Medulla oblongata (tissue), 1 donor: ENCODE results near the gene VSX1.

Experiments used
- DNase-seq: peaks from one replicate; pipeline ENCODE4 v3.0.0-alpha.2; 2015; ENCODE audit errors: extremely low spot score

Gene VSX1

DNA sequence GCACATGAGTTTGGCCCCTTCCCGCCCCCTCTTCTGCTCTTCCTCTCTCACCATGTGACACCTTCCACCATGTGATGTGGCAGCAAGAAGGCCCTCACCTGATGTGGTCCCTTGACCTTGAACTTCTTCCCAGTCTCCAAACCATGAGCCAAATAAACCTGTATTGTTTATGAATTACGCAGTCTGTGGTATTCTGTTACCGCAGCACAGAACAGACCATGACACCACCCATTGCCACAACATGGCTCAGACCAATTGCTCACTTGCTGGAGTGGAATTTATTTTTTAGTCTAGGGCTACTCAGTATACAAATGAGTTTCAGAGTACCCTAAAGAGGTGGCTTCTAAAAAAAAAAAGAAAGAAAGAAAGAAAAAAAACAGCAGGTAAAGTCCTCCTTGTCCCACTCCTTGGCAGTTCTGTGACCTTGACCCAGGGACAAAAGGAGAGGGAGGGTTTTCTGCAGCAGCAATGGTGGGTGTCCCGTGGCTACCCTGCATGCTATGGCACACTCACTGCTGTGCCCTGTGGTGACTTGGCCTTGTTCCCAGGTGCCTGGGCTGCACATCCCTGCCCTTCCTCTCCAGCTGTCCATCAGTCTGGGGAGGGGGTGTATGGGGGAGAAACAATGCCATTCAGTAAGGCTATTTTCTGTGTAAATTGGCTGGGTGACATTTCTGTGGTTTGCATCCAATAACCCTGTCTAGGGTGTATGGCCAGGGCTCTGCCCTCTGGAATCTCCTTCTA lies 5.4 kb upstream of the VSX1 start:
- no peak for DNase-seq

DNA sequence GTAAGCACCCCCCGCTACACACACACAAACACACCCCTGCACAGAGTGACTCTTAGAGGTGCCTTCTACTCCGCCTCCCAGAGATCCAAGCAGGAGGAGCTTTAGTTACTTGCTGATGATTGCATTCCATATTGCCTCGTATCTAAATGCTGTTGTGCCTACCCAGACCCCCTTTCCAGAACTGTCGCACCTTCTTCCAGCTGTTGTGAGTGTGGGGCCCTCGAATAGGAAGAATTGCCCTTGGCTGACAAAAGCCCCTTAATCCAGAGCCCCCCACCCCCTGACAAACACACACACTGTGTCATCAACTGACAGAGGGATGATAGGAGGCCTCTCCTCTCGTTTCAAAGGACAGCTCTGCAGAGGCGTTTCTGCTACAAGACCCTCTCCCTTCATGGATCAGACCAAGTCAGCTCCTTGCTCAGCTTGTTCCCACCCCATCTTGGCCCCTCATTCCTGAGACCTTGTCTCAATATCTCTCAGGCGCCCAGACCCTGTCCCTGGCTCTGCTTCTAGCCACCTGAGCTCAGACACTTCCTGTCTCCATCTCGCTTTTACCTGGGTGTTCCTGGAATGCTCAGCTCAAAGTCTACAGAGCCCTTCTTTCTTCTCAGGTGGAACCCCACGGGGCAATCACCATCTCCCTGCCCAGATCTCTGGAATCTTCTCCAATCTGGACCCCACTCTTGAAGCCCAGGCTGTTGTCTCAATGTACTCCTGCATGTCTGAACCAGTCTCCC lies 4.0 kb upstream of the VSX1 start:
- no peak for DNase-seq

DNA sequence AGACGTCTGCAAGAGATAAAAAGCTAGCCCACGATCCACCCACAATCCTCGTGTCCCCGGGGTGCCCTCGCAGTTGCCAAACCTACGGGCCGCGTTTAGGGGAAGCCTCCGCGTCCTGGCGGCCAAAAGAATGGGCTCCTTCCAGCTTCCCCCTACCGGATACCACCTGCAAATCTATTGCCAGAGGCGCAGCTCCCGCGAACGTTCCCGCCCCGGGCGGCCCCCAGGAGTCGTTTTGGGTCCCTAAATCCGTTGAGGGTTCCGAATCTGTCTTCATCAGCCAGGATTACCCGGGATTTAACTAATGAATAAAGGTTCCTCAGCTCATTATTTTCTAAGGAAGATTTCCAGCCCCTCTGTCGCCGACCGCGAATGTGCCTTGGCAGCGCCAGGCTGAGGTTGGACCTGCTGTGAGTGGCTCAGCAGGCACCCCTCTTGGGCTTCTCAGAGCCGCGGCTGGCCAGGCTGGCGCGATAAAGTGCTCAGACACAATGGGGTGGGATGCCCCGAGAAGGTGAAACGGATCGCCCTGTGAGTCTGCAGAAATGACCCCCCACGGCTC lies 2.8 kb upstream of the VSX1 start:
- no peak for DNase-seq

DNA sequence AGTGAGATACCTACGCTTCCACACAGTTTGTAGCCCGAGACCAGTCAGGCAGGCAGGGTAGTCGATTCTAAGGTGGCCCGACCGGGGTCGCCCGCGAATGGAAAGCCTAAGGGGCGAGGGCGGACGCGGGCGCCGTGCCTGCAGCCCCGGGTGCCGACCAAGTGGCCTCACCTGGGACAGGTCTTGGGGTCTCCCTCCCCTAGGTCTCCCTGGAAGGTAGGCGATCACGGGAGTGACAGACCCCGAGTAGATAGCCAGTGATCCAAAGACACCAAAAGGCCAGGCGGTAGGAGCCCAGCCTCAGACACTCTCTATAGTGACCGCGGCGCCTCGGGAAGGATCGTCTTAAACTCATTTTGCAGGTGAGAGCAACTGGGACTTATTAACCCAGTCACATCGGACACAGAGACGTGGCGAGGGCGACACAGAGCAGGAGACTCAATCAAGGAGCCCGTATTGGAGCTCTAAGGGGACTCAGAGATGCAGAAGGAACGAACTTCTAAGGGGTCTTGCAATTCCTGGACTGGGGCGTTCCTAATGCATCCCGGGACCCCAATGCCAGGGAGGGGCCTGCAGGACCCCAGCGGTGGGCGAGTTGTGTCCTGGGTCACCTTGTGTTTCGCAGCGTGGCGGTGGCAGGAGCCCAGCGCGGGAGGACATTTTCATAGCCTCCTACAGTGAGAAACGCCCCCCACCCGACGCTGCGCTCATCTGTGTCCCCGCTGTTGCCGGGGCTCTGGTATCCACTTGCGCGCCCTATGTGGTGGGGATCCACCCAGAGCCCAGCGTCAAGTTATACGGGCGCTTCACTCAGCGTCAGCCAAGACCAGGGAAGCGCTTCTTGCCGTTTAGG lies 2.1 kb upstream of the VSX1 start:
- no peak for DNase-seq

DNA sequence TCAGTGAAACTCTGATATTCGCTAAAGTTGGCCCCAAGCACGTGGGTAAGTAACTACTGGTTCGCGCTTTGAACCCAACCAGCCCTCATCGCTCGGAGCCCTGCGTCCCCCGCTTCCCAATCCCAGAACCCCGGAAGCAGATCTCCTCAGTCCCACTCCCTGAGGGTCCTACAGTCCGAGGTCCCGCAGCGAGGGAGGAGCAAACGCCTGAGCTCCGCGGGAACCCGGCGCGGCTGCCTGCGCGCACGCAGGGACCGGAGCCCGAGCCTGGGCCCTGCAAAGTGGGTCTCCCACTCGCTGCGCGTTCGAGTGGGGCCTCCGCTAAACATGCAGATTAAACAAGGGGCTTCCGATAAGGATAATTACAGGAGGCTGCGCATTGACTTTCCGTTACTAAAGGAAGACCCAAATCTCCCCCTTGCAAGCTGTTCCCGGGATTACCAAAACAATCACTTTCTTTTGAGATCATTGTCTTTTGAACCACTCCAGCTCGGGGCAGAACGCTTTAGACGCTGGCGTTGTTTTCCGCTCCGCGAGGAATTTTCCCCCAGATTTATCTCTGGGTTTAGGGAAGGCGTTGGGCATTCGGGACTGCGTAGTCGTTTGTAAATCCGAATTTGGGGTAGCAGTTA lies 1.3 kb upstream of the VSX1 start:
- no peak for DNase-seq

DNA sequence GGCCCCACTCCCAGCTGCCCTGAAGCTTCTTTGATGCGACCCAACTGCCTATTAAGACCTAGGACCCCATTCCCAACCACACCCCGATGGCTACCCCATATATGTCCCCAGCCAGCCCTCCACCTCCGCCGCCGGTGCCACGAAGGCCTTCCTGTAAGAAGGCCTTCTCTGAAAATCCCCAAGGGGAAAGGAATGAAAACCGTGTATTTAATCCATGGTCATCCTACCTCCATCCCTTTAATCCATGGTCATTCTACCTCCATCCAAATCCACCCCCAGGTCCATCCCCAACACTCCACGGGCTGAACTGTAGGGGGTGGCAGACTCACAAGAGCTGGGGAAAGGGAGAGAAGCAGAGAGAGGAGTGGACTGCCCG lies 545 bp upstream of the VSX1 start:
- no peak for DNase-seq

DNA sequence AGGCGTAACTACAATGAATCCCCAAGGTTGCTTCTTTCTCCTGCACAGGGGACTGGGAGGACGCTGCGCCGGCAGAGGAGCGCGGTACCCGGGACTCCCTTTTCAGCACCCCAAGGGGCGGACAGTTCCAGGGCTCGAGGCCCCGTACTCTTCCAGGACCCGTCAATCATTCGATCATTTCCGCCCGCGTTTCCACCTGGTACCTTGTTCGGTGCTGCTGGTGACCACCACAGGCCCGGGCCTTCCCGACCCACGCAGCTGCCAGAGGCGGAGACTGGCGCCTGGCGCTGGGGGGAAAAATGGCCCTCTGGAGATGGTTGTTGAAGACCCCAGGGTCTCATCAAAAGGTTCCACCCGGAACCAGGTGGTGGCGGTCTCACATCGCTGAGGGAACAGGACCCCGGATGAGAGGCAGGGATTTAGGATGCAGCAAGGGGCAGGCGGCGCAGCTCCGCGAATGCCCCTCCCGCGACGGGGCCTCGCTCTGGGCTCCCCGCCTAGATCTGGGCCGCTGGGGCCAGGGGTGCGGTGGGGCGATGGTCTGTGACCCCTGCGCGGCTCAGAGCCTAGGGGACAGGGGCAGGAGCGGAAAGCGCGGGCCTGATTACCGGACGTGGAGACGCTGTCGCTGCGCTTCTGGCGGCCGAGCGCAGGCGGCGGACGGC lies 744 bp downstream of the VSX1 start:
- no peak for DNase-seq

DNA sequence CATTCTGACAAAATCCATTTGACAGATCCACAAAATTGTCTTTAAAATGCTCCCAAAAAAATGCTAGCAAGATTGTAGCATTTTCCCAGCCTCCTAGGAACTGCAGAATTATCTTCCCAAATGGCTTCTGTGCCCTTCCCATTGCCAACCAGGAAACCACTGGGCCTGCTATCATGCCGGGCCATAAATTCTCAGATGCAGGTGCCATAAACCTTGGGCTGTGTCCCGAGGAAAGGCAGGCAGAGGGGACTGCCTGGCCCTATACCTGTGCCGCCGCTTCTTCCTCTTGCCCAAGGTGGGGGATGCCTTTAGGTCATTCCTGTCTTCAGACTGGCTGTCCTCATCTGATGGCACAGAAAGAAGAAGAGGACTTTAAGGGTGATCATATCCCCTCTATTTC lies 2.8 kb downstream of the VSX1 start:
- no peak for DNase-seq

DNA sequence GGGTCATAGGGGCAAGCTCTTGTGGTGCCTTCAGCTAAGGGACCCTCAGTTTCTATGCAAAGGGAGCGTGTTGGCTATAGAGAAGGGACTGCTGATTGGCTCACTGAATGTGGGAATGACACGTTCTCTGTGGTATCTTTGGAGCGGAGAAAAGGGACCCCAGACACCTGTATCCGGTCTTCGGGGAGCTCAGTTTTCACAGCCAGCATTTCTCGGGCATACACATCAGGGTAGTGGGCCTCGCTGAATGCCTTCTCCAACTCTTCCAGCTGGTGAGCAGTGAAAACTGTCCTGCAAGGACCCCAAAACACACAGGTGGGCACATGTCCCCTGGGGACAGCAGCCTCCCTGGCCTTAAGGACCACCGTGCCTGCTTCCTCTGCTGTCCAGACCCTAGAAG lies 3.3 kb downstream of the VSX1 start:
- DNase-seq = no peak

DNA sequence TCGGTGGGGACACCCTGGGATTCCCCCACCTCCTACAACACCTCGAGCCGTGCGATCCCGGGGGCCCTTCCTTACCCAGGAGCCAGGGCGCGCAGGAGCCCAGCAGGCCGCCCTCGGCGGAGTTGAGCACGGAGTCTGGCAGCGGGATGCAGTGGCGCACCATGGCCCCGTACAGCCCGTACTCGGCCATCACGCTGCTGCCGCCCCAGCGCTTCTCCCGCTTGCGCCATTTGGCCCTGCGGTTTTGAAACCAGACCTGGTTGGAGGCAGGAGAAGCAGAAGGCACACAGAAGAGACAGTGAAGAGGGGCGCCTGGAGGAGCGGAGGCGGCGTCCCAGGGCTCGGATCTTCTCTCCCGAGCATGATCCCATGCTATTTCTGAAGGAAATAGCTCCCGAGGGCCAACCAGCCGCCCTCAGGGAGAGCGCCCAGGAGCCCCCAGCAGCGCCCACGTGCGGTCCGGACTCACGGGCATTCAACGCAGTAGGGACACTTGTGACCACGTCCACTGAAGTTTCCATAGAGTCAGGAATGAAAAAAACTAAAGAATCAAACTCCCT lies 4.3 kb downstream of the VSX1 start:
- peak; percentile 30 for DNase-seq

DNA sequence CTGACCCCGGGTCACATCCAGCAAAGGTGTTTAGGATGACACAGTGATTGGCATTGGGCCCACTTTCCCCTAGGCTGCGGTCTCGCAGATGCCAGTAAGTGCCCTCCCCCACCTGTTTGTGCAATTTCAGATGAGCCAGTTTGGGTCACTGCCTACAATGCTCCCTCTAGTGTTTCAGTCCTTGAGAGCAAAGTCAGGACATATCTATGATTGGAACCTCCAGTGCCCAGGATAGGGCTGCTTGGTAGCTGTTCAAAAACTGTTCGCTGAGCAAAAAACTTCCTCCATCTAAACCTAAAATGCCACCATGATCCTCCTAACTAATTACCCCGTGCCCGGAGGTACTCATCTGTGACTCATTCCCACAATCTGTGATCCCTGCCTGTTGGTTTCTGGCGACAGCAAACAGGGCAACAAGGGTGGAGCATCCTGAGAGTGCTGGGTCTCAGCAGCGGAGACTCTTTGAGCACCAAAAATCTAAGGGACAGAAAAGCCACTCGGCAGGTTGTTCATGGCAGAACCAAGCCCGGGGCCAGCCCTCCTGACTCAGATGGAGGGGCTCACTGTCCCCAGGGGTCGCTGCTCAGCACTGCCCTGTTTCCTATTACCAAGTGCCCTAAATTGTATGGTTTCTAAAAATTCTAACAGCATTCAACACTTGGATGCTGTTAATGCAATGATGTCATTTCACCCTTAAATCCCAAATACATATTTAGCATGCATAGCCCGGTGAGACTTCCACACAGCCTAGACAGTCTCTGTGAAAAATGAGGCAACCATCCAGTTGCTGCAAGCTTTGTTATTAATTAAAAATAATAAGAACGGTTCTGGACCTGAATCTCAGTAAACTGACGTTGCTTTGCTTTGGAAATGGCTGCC lies 5.0 kb downstream of the VSX1 start:
- DNase-seq = peak; percentile 57

DNA sequence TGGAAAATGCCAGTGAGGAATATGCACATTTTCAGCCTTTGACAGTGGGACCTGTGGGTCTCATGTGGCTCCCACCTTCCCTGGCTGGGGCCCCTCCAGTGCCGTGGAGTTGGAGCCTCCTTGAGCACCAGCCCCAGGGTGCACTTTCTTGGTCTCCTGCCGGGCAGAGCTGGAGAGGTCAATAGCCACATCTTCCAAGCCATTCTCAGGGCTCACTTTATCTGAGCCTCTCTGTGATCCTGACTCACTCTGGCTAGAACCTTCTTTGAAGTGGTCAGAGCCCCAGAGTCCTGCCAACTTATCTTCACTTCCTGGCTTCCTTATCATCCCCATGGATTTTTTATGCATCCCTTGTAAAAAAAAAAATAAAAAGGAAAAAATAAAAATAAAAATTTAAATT lies 5.7 kb downstream of the VSX1 start:
- DNase-seq = no peak

DNA sequence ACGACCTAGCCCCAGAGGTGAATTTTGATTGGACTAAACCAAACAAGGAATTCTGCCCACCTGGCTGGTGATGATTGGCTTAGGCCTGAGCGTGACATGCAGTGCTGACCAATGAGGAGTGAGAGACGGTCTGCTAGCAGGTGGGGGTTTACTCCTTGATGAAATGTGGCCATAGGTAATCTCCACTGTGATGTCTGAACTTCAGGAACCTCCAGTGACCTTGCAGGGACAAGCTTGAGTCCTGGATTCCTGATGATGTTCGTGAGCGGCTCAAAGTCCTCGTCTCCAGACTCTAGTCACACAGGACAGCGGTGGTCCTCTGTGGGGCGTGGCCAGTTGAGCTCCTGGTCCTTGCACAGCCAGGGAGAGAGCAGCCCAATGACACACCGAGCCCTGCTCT lies 8.4 kb downstream of the VSX1 start:
- no peak for DNase-seq

DNA sequence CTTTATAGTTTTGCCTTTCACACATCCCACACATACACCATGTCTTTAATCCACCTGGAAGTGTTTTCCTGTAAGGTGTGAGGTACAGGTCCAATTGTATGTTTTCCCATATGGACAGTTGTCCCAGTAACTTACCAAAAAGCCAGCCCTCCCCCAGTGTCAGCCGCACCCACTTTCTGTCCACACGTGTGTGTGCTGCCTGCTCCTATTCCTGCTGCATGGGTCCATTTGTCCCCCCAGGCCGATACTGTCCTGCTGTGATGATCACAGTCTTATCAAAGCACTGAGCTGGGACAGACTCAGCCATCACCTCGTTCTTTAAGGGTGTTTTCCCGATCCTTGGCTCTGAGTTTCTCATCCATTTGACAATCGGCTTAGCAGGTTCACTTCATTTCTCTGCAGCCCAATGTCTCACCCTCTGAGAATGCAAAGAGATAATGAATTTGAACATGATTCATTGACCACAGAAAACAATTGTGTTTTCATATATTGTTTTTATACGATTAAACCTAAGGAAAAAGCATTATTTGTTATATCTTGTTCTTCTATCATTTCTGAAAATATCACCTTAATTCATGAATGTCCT lies 9.6 kb downstream of the VSX1 start:
- DNase-seq = no peak

DNA sequence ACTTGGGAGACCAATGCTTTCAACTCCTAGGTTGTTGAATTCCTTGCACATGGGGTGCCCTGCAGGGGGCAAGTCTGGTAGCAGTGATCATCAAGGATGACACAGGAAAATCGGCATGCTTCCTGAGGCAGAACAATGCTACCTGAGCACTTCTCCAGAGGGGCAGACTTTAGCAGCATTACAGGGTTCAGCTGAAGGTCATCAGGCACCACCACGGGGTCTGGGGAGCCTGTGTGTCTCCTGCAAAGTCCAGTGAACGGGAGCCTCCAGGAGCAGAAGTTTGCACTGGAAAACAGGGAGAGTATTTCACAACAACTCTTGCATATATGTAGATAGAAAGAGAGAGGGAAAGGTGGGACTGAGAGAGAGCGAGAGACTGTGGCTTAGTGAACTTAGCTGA lies 10.2 kb downstream of the VSX1 start:
- DNase-seq = no peak

DNA sequence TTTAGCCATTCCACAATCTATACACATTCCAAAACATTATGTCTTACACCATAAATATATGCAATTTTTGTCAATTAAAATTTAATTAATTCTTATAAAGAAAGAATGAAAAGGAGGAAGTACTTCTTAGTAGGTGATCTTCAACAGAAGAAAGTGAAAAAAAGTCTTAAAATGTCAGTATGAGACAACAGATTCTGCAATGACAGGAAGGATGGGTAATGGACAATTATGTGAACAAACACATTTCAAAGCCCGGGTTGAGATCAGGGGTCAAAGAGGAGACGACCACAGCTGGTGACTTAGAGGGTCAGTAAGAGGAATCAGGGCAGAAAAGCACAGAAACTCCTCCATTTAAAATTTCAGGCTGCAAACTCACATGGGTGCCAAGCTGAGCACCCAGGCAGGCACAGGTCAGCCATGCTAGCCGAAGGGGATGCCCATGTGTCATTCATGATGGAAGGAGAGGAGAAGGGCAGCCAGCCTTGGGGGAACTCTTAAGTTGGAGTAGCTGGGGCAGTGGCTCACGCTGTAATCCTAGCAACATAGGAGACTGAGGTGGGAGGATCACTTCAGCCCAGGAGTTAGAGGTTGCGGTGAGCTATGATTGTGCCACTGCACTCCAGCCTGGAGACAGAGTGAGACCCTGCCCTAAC lies 11.0 kb downstream of the VSX1 start:
- no peak for DNase-seq

DNA sequence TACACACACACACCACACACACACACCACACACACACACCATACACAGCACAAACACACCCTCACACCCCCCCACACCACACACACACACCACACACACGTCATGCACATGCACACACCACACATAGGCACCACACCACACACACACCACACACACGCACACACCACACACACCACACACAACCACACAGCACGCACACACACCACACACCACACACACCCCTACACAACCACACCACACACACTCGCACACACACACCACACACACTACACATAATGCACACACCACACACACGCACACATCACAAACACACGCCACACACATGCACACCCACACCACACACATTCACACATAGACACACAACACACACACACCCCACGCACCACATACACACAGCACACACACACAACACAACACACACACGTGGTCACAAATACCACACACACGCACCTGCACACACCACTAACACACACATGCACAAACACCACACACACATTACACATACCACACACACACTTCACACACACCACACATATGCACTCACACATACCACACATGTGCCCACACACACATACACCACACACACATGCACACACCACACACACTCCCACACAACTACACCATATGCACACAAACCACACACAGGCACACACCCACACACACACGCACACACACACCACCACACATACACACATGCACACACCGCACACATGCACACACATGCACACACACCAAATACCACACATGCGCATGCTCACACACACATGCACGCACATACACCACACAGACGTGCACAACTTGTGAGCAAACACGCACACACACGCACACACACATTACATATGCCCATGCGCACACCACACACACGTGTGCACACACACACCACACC lies 14.6 kb downstream of the VSX1 start:
- DNase-seq = no peak

DNA sequence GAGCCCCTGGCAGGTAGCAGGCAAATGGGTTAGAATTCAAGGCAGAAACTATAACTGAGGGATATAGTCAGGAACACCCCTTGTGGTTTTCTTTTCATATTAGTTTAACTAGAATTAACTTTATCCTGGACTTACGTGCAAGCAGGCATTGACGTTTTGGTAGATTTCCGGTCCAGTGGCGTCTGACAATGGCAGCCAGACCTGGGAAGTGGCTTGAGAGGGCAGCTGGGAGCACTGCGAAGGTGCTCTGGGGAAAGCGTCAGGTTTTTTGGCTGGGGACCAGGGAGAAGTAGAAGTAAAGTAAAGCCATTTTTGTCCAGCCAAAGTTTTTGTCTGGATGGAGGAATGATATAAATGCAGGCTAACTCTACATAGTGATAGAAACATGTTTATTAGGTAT lies 15.6 kb downstream of the VSX1 start:
- DNase-seq = no peak
